ENCODE data around the gene FOXF1.
A peak's percentile ranks its signal among the peaks of the same experiment; 100 is the strongest.

The FOXF1 gene

DNA sequence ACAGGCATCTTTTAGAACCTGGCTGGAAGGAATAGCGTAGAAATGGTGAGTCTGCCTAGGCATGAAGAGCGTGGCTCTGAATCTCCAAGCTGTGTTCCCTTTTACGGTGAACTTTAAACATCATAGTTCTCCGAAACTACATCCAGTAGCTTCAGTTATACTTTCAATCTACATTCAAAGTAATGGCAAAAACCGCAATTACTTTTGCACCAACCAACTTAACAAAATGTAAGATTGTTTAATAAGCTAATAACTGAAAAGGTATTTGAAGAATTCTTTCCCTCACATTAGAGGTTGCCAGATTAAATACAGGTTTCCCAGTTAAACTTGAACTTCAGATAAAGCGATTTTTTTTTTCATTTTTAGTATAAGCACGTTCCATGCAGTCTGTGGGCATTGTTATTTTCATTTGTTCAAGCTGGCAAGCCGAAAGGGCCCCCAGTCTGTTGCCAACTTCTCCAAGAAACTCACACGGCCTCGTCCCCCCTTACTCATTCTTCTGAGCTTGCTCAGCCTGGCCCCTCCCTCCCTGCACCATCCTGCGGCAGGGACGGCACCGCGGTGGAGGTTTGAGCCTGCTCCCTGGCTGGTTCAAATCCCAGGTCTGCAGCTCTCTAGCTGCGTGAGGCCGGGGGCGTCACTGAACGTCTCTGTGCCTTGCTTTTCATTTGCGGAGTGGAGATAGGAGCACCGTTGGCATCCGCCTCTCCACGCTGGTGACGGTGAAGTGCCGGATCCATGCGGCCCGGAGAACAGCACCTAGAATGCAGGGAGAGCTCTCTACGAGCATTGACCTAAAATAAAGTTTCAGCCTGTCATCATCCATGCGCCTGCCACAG, 48.2 kb downstream of the FOXF1 start:
- no peak for DNase-seq

GRCh38 chr16:86559802-86560305, 49.5 kb downstream of the FOXF1 start:
- no peak for DNase-seq

GRCh38 chr16:86562356-86562755, 52.0 kb downstream of the FOXF1 start:
- DNase-seq, result no peak

- DNase-seq, result peak; percentile 82
Observed at GRCh38 chr16:86563469-86564345, 53.4 kb downstream of the FOXF1 start.

Measured in effector CD4-positive, alpha-beta T cell (primary cell).